ENCODE data around the gene BLNK.

GRCh38 chr10:96153070-96153469 is 118.3 kb downstream of the BLNK start:
- no peak for TF ChIP-seq HDAC2 (IDR thresholded peaks at IDR 0.05)
- no peak for TF ChIP-seq GABPB1 (CRISPR knock-in tag; IDR thresholded peaks at IDR 0.05)
- no peak for TF ChIP-seq RAD21 (CRISPR knock-in tag; conservative IDR thresholded peaks at IDR 0.05 in 1 of 2, IDR thresholded peaks at IDR 0.05 in 1 of 2)
- no peak for TF ChIP-seq NBN (IDR thresholded peaks at IDR 0.05; ENCODE audit: low read depth)
- TF ChIP-seq MAX (CRISPR knock-in tag; IDR thresholded peaks at IDR 0.05), result no peak
- no peak for TF ChIP-seq RCOR1 (IDR thresholded peaks at IDR 0.05; ENCODE audit: borderline replicate concordance in 1 of 2, low read depth in 2 of 2, low read length in 2 of 2)
- TF ChIP-seq CTCF (IDR thresholded peaks at IDR 0.05 in 2 of 3, conservative IDR thresholded peaks at IDR 0.05 in 1 of 3; ENCODE audit: insufficient read depth in 2 of 3, low read depth in 1 of 3, low read length in 3 of 3), result no peak

Data from K562 (cell line).